Left lung (tissue), 10 donors: Measurements from ENCODE around the gene SPRED1. TPM values are rescaled to one million over a fixed set of nuclear protein-coding genes. Genes with fewer than 3 reads are reported as not detected.
"Not testable (repeated sequence)": the region's sequence is repeated elsewhere in the genome, so short reads cannot be mapped to it uniquely, and the experiment has no call there.

ENCODE experiments used
- ATAC-seq: fragments of 200-7000 bp; cut with Tn5 transposase; one replicate; pipeline ENCODE4 v1.9.1; 2020; ENCODE audit warnings: moderate library complexity
- DNase-seq, 4 donors: peaks; one replicate each; pipeline ENCODE4 v3.0.0-alpha.2; 2013 to 2020
- H3K27ac ChIP-seq, 2 donors: fragments of 200-600 bp; sonication (generic) in 1 of 2; one replicate each; pipeline versions ENCODE4 v1.5.0 to v1.8.0; 2020 to 2021
- H3K27me3 ChIP-seq, 2 donors: fragments of 200-600 bp; sonication (generic) in 1 of 2; one replicate each; pipeline versions ENCODE4 v1.5.0 to v1.8.0; 2020 to 2021
- H3K36me3 ChIP-seq, 2 donors: fragments of 200-600 bp; sonication (generic) in 1 of 2; one replicate each; pipeline versions ENCODE4 v1.5.0 to v1.8.0; 2020 to 2021
- H3K4me1 ChIP-seq, 2 donors: fragments of 200-600 bp; one replicate each; pipeline ENCODE4 v1.8.0; 2021
- H3K4me3 ChIP-seq, 2 donors: fragments of 200-600 bp; sonication (generic) in 1 of 2; one replicate each; pipeline versions ENCODE4 v1.5.0 to v1.8.0; 2020 to 2021; ENCODE audit warnings: mild to moderate bottlenecking in 1 of 2
- H3K9me3 ChIP-seq, 2 donors: fragments of 200-600 bp; sonication (generic) in 1 of 2; one replicate each; pipeline versions ENCODE4 v1.5.0 to v1.8.0; 2020 to 2021
- intact Hi-C, 2 donors: fragments of 100-400 bp; cut with DNase I; formaldehyde crosslinking; loops; one replicate each; pipeline versions ENCODE4 v1.11.2 to v1.14.2; 2022
- polyA plus RNA-seq, 6 donors: library from polyadenylated mRNA; unstranded; fragments of 120-200 nt; gene quantifications; one replicate each; pipeline ENCODE4 v1.2.1, GENCODE V29; 2013; ENCODE audit not compliant: insufficient read length in 6 of 6
- total RNA-seq, 2 donors: library from RNA; stranded (reverse); fragmentation: NEBNext Ultra II Directional; extraction: Animal tissue kit (Norgen Biotek cat#: 25700); gene quantifications; one replicate each; pipeline ENCODE4 v1.2.1, GENCODE V29; 2021
- TF ChIP-seq, protein P1 (sequence below), 2 donors: fragments of 200-600 bp; sonication (generic) in 1 of 2; IDR thresholded peaks; one replicate each; pipeline versions ENCODE4 v1.5.0 to v1.8.0; 2021; ENCODE audit warnings: antibody characterized with exemption in 2 of 2
- donor health status: DM: no; HTN: yes; CAD: no.
- donor health status: DM: no; HTN: no; CAD: no.

Gene SPRED1
- total and polyA plus RNA-seq, 8 donors, result 36.3 to 59.4 (median 44.6) TPM

DNA sequence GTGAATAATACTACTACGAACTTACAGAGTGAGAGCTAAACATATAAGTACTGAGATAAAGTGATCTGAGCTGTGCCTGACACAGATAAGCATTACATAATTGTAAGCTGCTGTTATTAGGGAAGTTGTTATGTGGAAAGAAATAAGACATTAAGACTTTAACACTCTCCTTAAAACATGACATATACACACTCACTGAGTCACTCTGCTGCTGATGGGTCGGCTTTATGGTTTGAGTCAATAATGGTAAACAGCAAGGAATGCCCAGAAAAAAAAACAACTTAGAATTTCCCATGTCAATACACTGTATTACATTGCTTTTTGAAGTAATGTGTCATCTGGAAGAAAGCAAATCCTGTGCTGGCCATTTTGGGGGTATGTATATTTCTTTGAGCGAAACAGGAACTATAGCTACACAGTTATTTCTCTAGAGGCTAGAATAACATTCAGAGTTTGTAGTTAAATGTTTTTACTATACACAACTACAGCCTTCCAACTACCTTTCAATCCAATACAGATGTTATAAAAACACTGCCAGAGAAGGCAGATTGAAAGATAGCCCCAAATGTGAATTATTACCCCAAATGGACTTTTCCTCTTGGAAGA is 22.8 kb upstream of the SPRED1 start:
- no peaks in the 10 kb centered on the region for H3K4me1 ChIP-seq
- no peaks in the 10 kb centered on the region for H3K36me3 ChIP-seq
- ATAC-seq, result peak; percentile 44
- DNase-seq, result no peak
- no peaks in the 10 kb centered on the region for H3K9me3 ChIP-seq
- TF ChIP-seq, protein P1, sequence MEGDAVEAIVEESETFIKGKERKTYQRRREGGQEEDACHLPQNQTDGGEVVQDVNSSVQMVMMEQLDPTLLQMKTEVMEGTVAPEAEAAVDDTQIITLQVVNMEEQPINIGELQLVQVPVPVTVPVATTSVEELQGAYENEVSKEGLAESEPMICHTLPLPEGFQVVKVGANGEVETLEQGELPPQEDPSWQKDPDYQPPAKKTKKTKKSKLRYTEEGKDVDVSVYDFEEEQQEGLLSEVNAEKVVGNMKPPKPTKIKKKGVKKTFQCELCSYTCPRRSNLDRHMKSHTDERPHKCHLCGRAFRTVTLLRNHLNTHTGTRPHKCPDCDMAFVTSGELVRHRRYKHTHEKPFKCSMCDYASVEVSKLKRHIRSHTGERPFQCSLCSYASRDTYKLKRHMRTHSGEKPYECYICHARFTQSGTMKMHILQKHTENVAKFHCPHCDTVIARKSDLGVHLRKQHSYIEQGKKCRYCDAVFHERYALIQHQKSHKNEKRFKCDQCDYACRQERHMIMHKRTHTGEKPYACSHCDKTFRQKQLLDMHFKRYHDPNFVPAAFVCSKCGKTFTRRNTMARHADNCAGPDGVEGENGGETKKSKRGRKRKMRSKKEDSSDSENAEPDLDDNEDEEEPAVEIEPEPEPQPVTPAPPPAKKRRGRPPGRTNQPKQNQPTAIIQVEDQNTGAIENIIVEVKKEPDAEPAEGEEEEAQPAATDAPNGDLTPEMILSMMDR (IDR thresholded peaks at IDR 0.05), result no peak
- no peak overlapping the region for H3K4me3 ChIP-seq
- intact Hi-C loops, result no loop called here
- H3K27ac ChIP-seq, result no peak overlapping the region
- H3K27me3 ChIP-seq, result no peaks in the 10 kb centered on the region

DNA sequence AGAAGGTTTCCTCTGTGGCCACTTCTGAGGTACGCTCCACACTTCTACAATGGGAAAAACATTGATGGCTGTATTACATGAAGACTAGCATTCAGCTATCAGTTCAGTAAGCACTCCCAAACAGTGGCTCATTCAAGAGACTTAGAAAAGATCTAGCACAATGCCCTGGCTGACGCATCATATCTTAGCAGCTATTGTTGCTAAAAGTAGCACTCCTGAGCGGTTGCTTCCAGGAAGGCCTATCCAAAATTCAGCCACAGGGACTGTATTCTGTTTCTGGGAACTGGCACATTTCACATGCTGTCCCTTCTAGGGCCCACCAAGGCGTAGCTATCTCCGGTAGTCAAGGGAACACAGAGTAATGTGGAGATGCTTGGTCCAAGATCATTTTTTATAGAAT is 21.2 kb upstream of the SPRED1 start:
- H3K4me1 ChIP-seq, result no peaks in the 10 kb centered on the region
- ATAC-seq (no peak), DNase-seq (no peak)
- no peaks in the 10 kb centered on the region for H3K9me3 ChIP-seq
- TF ChIP-seq, protein P1 (IDR thresholded peaks at IDR 0.05), result no peak
- no peaks in the 10 kb centered on the region for H3K27me3 ChIP-seq
- H3K4me3 ChIP-seq, result no peak overlapping the region
- no peak overlapping the region for H3K27ac ChIP-seq
- no peaks in the 10 kb centered on the region for H3K36me3 ChIP-seq
- intact Hi-C loops, result no loop called here

DNA sequence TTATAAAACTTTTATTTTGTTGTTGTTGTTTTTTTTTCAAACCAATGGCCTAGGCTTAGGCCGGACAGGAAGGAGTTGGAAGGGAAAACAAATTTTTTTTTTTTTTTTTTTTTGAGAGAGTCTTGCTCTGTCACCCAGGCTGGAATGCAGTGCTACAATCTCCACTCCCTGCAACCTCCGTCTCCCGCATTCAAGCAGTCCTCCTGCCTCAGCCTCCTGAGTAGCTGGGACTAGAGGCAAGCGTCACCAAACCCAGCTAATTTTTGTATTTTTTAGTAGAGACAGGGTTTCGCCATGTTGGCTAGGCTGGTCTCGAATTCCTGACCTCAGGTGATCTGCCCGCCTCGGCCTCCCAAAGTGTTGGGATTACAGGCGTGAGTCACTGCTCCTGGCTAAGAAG is 15.6 kb upstream of the SPRED1 start:
- DNase-seq, H3K4me3 ChIP-seq, H3K27me3 ChIP-seq, H3K27ac ChIP-seq, H3K9me3 ChIP-seq, intact Hi-C loops, ATAC-seq, H3K4me1 ChIP-seq, H3K36me3 ChIP-seq: not testable (repeated sequence)

DNA sequence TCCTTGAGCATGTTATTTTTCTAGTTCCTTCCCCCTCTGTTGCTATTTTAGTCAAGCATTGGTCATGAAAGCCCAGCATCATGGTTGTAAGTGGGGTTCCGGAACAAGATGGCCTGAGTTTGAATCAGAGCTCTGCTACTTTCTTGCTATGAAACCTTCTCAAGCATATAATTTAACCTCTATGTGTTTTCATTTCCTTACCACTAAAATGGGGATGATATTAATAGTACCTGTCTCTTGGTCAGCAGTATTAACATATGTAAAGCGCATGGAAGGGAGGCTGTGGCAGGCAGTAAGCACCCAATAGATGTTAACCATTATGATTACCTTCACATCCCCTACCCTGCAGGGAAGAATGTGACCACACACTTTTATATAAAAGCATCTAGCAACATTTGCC is 14.3 kb upstream of the SPRED1 start:
- Histone ChIP-seq H3K27me3 (no peaks in the 10 kb centered on the region), H3K9me3 (no peaks in the 10 kb centered on the region), H3K27ac (no peak overlapping the region), H3K36me3 (no peaks in the 10 kb centered on the region), H3K4me1 (no peaks in the 10 kb centered on the region), H3K4me3 (no peak overlapping the region)
- ATAC-seq, result no peak
- DNase-seq, result no peak
- TF ChIP-seq, protein P1 (IDR thresholded peaks at IDR 0.05), result no peak
- intact Hi-C loops, result no loop called here

DNA sequence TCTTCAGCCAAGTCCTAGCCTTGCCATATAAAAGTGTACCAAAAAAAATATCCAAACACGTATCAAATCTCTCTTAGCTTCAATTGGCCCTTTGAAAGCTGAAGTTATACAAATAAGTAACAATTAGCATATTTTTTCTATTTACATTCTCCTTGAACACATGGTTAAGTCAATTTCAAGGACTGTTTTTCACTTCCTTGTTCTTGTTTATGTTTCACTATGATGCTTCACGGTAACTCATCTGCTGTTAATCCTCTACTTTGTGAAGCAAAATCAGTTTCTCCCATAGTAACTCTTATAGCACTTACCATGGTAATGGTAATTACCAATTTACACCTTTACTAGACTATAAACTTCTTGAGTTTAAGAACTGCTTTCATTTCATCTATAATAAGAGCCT is 10.6 kb upstream of the SPRED1 start:
- intact Hi-C loops, result no loop called here

More for the DNA sequence above, 10.6 kb upstream of the SPRED1 start:
- no peaks in the 10 kb centered on the region for H3K36me3 ChIP-seq
- no peaks in the 10 kb centered on the region for H3K9me3 ChIP-seq
- H3K4me3 ChIP-seq, result no peak overlapping the region
- no peak overlapping the region for H3K27ac ChIP-seq
- no peak for DNase-seq
- ATAC-seq, result no peak
- peaks cover 0 to 3% of the 10 kb centered on the region in 2 donors for H3K4me1 ChIP-seq
- TF ChIP-seq, protein P1 (IDR thresholded peaks at IDR 0.05), result no peak
- H3K27me3 ChIP-seq, result no peaks in the 10 kb centered on the region
